Transverse colon (tissue), 4 donors: ENCODE data around the gene NPTN.

ENCODE experiments used
- EP300 ChIP-seq: sonication (generic); formaldehyde crosslinking; IDR thresholded peaks from one replicate; pipeline ENCODE4 v1.6.1; 2017; ENCODE audit warnings: antibody characterized with exemption, low read depth
- POLR2A ChIP-seq: fragments of 450-650 bp; IDR thresholded peaks from one replicate; pipeline ENCODE4 v1.6.1; 2016; ENCODE audit warnings: antibody characterized with exemption, mild to moderate bottlenecking, moderate library complexity
- POLR2AphosphoS5 ChIP-seq, 3 donors: sonication (generic); formaldehyde crosslinking; IDR thresholded peaks; one replicate each; pipeline ENCODE4 v1.6.1; 2016; ENCODE audit warnings: antibody characterized with exemption in 3 of 3
- TF ChIP-seq, protein P1 (sequence below), 5 experiments: fragments of 200-600 bp in 3 of 5; fragments of 450-650 bp in 2 of 5; sonication (generic) in 3 of 5; IDR thresholded peaks; 1 replicate in 2 of 5; 2 replicates in 3 of 5; pipeline ENCODE4 v1.5.1; 2016 to 2017; ENCODE audit warnings: antibody characterized with exemption in 5 of 5, inconsistent platforms in 3 of 5, mild to moderate bottlenecking in 2 of 5, moderate library complexity in 1 of 5

DNA sequence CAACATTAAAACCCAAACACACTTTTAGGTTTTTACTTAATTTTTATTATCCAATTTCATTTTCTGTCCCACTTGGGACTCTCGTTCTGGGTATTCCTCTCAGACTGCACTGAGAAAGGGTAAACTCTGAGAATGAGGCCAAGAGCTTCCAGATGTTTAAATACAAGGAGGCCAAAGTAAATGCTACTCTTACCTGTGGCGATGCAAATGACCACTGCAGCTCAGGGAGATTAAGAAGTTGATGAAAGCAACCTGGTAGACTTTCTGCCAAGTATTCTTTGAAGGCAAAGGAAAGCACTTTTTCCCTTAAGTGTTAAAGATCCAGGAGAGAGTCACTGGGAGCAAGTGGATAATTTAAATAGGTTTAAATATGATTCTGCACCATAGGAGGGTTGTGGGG lies 39.1 kb downstream of the NPTN start:
- TF ChIP-seq, protein P1, sequence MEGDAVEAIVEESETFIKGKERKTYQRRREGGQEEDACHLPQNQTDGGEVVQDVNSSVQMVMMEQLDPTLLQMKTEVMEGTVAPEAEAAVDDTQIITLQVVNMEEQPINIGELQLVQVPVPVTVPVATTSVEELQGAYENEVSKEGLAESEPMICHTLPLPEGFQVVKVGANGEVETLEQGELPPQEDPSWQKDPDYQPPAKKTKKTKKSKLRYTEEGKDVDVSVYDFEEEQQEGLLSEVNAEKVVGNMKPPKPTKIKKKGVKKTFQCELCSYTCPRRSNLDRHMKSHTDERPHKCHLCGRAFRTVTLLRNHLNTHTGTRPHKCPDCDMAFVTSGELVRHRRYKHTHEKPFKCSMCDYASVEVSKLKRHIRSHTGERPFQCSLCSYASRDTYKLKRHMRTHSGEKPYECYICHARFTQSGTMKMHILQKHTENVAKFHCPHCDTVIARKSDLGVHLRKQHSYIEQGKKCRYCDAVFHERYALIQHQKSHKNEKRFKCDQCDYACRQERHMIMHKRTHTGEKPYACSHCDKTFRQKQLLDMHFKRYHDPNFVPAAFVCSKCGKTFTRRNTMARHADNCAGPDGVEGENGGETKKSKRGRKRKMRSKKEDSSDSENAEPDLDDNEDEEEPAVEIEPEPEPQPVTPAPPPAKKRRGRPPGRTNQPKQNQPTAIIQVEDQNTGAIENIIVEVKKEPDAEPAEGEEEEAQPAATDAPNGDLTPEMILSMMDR (IDR thresholded peaks at IDR 0.05): no peak
- TF ChIP-seq POLR2A (no peak), POLR2AphosphoS5 (IDR thresholded peaks at IDR 0.05) (no peak), EP300 (no peak)
